ENCODE results near the gene ADAP2.
"Not testable (repeated sequence)": the region's sequence is repeated elsewhere in the genome, so short reads cannot be mapped to it uniquely, and the experiment has no call there.

The ADAP2 gene

GRCh38 chr17:30970831-30971567 lies 49.3 kb downstream of the ADAP2 start, which contains the start of gene RNF135:
TSS of gene RNF135 (plus strand) at chr17:30971039. CDS start at chr17:30971074, 35 bp downstream.
- DNase-seq: peak; percentile 13 to 35 (median 14)

- no peak for DNase-seq
Observed at GRCh38 chr17:30975042-30975820, 53.5 kb downstream of the ADAP2 start.

DNA sequence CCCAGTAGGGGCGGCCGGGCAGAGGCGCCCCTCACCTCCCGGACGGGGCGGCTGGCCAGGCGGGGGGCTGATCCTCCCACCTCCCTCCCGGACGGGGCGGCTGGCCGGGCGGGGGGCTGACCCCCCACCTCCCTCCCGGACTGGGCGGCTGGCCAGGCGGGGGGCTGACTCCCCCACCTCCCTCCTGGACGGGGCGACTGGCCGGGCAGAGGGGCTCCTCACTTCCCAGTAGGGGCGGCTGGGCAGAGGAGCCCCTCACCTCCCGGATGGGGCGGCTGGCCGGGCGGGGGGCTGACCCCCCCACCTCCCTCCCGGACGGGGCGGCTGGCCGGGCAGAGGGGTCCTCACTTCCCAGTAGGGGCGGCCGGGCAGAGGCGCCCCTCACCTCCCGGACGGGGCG lies 58.2 kb downstream of the ADAP2 start:
- not testable (repeated sequence) for DNase-seq

DNA sequence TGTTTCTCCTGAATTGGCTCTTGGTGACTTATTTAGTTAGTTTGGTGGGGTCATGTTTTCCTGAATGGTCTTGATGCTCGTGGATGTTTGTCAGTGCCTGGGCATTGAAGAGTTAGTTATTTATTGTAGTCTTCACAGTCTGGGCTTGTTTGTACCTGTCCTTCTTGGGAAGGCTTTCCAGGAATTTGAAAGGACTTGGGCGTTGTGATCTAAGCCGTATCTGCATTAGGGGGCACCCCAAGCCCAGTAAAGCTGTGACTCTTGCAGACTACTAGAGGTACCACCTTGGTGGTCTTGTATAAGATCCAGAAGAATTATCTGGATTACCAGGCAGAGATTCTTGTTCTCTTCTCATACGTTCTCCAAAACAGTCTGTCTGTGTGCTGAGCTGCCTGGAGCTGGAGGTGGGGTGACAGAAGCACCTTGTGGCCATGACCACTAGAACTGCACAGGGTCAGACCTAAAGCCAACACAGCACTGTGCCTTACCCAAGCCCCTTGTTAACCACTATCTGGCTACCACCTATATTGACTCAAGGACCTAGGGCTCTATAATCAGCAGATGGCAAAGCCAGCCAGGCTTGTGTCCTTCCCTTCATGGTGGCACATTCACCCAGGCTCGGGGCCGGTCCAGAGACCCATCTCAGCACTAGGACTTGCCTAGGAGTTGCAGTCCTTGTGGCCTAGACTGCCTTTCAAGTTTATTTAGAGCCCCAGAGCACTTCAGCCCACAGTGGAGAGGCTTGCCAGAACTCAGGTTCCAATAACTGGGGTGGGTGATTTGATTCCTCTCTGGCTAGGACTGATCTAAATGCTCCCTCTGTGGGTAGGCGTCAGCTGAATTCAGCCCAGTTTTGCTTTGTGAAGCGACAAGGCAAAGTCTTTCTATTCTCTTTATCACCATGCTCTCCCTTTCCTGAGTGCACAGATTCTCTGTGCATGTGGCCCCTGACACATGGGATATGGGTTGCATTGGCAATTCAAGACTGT lies 60.1 kb downstream of the ADAP2 start:
- DNase-seq: no peak

DNA sequence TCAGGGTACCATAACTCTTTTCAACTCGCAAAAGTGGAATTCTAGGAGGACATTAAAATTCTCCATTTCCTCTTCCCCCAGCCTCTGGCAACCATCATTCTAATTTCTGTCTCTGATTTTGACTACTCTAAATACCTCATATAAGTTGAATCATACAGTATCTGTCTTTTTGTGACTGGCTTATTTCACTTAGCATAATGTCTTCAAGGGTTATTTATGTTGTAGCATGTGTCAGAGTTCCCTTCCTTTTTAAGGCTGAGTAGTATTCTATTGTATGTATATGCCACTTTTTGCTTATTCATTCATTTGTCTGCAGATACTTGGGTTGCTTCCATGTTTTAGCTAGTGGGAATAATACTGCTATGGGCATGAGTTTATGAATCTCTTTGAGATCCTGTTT lies 61.1 kb downstream of the ADAP2 start:
- DNase-seq: no peak

DNA sequence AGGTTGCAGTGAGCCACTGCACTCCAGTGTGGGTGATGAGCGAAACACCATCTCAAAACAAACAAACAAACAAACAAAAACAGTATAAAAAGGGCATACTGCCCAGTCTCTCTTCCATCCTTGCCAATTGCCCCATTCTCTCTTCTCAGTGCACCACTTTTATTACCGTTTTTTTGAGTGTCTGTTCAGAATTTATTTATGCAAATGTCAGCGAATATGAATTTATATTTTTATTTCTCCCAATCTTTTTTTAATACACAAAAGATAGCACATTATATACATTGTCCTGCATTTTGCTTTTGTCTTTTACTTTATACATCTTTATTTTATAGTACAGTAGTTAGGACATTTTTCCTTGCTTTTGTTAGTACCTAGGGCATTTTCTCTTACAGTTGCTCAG lies 68.7 kb downstream of the ADAP2 start:
- DNase-seq: no peak

DNA sequence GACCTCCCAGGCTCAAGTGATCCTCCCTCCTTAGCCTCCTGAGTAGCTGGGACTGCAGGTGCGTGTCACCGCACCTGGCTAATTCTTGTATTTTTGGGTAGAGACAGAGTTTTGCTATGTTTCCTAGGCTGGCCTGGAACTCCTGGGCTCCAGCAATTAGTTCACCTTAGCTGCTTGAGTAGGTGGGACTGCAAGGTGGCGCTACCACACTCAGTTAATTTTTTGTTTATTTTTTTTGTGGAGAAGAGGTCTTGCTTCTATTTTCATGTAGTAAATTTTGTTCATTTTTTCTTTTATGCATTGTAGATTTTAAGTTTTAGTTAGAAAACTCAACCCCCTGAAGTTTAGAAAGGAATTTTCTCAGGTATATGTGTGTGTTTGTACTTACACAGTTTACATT lies 70.8 kb downstream of the ADAP2 start:
- no peak for DNase-seq

GRCh38 chr17:30995347-30995746 lies 73.6 kb downstream of the ADAP2 start:
- no peak for DNase-seq

DNA sequence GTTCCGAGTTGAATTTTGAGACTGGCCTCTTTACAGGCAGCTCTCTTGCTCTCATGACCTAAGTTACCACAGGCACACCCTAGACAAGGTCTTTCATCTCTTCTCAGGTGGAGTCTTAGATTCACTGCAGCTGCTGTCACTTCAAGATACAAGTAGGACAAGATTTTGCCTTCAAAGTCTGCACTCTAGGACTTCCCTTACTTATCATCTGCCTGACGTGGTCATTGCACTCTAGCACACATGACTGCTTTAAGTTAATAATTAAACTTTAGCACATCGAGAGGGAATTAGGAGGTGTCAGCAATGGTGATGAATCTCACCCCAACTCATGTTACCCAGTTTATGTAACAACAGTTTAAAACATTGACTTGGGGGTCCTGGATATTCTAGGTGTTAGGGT lies 74.7 kb downstream of the ADAP2 start:
- DNase-seq: no peak

- no peak for DNase-seq
Observed at GRCh38 chr17:30997270-30997669, 75.5 kb downstream of the ADAP2 start.

DNA sequence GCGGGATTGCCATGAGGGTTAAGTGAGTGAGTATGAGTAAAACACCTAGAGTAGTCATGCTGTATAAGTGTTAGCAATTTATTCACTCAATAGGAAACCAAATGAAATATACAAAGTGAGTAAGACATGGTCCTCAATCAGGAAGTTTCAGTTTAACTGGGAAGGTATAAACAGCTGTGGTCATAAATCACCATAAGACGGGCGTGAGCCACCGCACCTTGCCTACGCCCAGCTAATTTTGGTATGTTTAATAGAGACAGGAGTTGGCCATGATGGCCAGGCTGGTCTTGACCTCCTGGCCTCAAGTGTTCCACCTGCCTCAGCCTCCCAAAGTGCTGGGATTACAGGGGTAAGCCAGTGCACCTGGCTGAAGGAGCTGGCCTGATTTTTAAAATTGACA lies 76.1 kb downstream of the ADAP2 start:
- no peak for DNase-seq

GRCh38 chr17:31002047-31002446 lies 80.3 kb downstream of the ADAP2 start:
- DNase-seq: no peak

DNA sequence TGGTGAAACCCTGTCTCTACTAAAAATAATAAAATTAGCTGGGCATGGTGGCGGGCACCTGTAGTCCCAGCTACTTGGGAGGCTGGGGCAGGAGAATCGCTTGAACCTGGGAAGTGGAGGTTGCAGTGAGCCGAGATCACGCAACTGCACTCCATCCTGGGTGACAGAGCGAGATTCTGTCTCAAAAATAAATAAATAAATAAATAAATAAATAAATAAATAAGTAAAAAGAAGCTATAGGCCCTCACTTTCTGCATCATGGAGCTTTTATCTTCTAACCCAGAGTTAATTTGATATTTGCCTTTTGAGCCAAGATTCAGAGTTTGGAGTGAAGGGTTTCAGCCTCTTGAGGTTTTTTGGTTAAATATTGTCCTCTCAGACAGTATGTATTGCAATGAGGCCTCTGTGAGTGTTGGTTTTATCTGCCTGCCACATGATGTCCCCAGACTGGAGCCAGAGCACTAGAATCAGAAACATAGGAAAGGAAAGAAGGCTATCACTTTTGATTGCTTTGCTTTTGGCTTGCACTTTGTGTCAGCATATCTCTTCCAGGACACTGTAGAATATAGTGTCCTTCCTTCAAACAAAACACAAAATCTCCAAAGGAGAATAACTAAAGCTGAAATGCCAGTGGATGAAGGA lies 81.6 kb downstream of the ADAP2 start:
- DNase-seq: no peak

- DNase-seq: no peak
Observed at GRCh38 chr17:31004160-31004559, 82.4 kb downstream of the ADAP2 start.

- no peak for DNase-seq
Observed at GRCh38 chr17:31007695-31008373, 86.1 kb downstream of the ADAP2 start.

DNA sequence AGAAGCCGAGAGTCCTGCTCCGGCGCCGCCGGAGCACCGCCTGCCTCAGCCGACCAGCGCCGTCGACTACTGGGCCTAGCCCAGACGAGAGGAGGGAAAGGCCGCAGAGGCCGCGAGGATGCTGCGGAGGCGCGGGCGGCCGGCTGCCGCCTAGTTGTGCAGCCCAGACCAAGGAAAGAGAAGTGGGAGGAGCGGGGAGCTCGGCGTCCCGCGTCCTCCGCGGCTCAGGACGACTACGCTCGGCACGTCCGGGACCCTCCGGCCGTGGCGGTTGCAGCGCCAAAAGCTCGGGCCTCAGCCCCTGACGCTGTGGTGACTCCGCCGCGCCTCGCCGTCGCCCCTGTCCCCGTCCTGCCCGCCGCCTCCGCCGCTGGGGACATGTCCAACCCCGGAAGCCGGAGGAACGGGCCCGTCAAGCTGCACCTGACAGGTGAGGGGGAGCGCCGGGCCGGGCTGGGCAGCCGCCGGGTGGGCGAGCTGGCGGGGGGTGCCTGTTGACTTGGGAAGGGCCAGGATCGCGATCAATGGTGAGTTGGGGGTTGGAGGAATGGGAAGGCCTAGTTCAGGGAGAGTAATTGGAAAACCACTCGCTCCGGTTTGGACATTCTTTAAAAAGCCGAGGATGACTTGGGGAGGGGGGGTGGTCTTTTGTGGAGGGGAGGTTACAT lies 86.8 kb downstream of the ADAP2 start:
- DNase-seq: peak in 3 of 4 experiments; percentile 12 to 42 (median 37)
